IMR-90 (cell line): Measurements from ENCODE around the gene WNT4.

Experiments used
- CHD1 ChIP-seq: IDR thresholded peaks from 2 replicates; pipeline ENCODE4 v1.6.1; 2012; ENCODE audit warnings: low read depth, low read length, improper control_type of control experiment
- CTCF ChIP-seq: conservative IDR thresholded peaks from 2 replicates; pipeline ENCODE4 v1.5.1; 2012; ENCODE audit warnings: mild to moderate bottlenecking, low read depth, low read length, improper control_type of control experiment
- POLR2A ChIP-seq: IDR thresholded peaks from 2 replicates; pipeline ENCODE4 v1.6.1; 2012; ENCODE audit warnings: mild to moderate bottlenecking, low read depth, low read length
- SMC3 ChIP-seq: fragments of 150-350 bp; IDR thresholded peaks from 2 replicates; pipeline ENCODE4 v1.6.1; 2016; ENCODE audit warnings: low read depth, mild to moderate bottlenecking, antibody characterized with exemption, low read length, moderate library complexity
- USF2 ChIP-seq: fragments of 150-350 bp; IDR thresholded peaks from 2 replicates; pipeline ENCODE4 v1.6.1; 2017; ENCODE audit warnings: mild to moderate bottlenecking, antibody characterized with exemption, low read length, low read depth

- no peak for TF ChIP-seq POLR2A
- no peak for TF ChIP-seq CTCF
- TF ChIP-seq CHD1: no peak
- TF ChIP-seq USF2: no peak
- TF ChIP-seq SMC3: no peak
Measured at GRCh38 chr1:22169816-22170215, 26.9 kb upstream of the WNT4 start.
